GM23248 (cell line): Measurements from ENCODE around the gene NHLRC1.

Experiments used
- EZH2 ChIP-seq: fragments of 200-600 bp; sonication (generic); IDR thresholded peaks from 2 replicates; pipeline ENCODE4 v1.6.1; 2018; ENCODE audit warnings: antibody characterized with exemption, mild to moderate bottlenecking; ENCODE audit not compliant: insufficient read depth, poor library complexity, severe bottlenecking
- EZH2phosphoT487 ChIP-seq: fragments of 200-600 bp; sonication (generic); IDR thresholded peaks from 2 replicates; pipeline ENCODE4 v1.6.1; 2018; ENCODE audit warnings: antibody characterized with exemption, moderate library complexity, mild to moderate bottlenecking, low read depth; ENCODE audit not compliant: insufficient read depth

DNA sequence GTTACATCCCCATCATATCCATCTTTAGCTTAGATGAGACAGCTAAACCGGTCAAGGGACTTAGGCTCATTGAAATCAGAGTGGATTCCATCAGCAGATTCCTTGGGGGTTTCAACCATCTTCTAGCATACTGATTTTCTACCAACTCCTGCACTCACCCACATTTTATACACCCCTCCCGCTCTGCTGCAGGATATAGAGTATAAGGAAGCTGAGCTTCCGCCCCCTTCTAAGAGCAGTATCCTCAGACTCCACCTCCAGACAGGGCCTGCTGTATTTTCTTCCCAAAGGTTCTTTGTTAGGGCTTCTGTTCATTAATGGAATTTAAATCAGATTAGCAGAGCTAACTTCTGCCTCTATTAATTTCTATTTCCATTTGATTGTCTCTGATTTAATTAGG is 9.9 kb upstream of the NHLRC1 start:
- TF ChIP-seq EZH2phosphoT487: no peak
- TF ChIP-seq EZH2: no peak
